KOPT-K1 (cell line): ENCODE measurements around the gene LDHD.

Experiments used
- H3K27ac ChIP-seq: fragments of 200-600 bp; sonication (generic); 2 replicates; pipeline ENCODE4 v1.5.1; 2016; ENCODE audit warnings: antibody characterized with exemption, mild to moderate bottlenecking, low read depth, low read length; ENCODE audit not compliant: poor library complexity, severe bottlenecking
- H3K36me3 ChIP-seq: fragments of 200-600 bp; sonication (generic); 2 replicates; pipeline ENCODE4 v1.5.1; 2017; ENCODE audit warnings: antibody characterized with exemption, mild to moderate bottlenecking, low read length, moderate library complexity; ENCODE audit not compliant: insufficient read depth
- H3K9me3 ChIP-seq: fragments of 200-600 bp; sonication (generic); 2 replicates; pipeline ENCODE4 v1.5.1; 2017; ENCODE audit warnings: antibody characterized with exemption, low read length, mild to moderate bottlenecking; ENCODE audit not compliant: insufficient read depth, poor library complexity, severe bottlenecking

LDHD gene

DNA sequence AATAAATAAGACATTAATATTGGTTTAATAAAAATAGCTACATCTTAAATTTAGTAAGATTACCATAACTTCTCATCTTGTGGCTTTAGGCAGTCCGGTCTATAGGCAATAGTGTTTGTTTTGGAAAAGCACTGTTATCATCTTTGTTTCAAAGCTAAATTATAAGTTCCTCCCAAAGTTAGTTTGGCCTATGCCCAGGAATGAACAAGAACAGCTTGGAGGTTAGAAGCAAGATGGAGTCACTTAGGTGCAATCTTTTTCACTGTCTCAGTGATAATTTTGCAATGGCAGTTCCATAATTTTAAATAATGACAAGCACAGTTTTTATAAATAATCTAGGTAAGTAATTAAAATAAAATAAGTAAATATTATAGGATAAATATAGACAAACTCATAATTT lies 6.0 kb upstream of the LDHD start:
- Histone ChIP-seq H3K36me3 (no peaks in the 10 kb centered on the region), H3K9me3 (peaks cover 39% of the 10 kb centered on the region), H3K27ac (no peak overlapping the region)

- Histone ChIP-seq H3K36me3 (no peaks in the 10 kb centered on the region), H3K27ac (no peak overlapping the region), H3K9me3 (peaks cover 33% of the 10 kb centered on the region)
These were observed 5.5 kb upstream of the LDHD start for GRCh38 chr16:75121949-75122568.

GRCh38 chr16:75120253-75120652 lies 3.7 kb upstream of the LDHD start:
- Histone ChIP-seq H3K36me3 (no peaks in the 10 kb centered on the region), H3K9me3 (peaks cover 22% of the 10 kb centered on the region), H3K27ac (no peak overlapping the region)

GRCh38 chr16:75118943-75119539 lies 2.5 kb upstream of the LDHD start:
- Histone ChIP-seq H3K9me3 (peaks cover 22% of the 10 kb centered on the region), H3K27ac (no peak overlapping the region), H3K36me3 (no peaks in the 10 kb centered on the region)

- H3K36me3 ChIP-seq = no peaks in the 10 kb centered on the region
- H3K27ac ChIP-seq = no peak overlapping the region
- peaks cover 10% of the 10 kb centered on the region for H3K9me3 ChIP-seq
These were observed 298 bp upstream of the LDHD start for GRCh38 chr16:75116911-75117245.

DNA sequence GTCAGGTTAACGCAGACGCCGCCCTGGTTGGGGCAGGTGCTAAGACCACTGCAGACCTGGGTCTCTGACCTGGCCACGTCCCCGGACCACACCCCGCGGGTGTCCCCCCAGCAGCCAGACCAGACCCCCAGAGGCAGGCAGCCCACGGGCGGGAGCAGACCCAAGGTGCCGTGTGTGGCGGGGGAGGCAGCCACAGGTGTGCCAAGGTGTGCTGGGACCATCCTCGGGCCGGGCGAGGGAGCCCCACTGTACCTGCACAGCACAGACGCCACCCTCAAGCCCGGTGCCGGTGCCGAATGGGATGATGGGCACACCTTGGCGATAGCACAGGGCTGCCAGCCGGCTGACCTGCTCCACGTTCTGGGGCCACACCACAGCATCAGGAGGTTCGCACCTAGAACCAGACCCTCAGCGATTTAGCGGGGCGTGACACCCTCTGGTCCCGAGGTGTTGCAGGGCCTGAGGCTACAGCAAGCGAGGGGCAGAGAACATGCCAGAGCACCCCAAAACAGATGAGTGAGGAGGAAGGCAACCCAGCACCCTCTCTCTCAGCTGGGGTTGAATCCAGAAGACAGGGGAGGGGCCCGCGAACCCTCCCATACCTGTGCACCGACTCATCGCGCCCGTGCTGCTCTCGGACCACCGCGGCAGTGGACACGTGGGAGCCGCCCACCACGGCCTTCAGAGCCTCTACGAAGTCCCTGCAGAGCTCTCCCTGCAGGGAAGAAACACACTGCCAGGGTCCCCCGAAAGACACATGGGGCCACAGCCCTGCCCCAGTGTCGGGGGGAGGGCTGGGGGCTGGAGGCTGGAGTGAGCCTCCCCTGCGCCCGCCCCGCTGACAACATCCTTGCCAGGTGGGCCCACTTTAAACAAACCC lies 1.4 kb downstream of the LDHD start:
- H3K36me3 ChIP-seq = no peaks in the 10 kb centered on the region
- no peak overlapping the region for H3K27ac ChIP-seq
- no peaks in the 10 kb centered on the region for H3K9me3 ChIP-seq

- Histone ChIP-seq H3K27ac (no peak overlapping the region), H3K36me3 (no peaks in the 10 kb centered on the region), H3K9me3 (no peaks in the 10 kb centered on the region)
These were observed 2.2 kb downstream of the LDHD start for GRCh38 chr16:75114179-75114945.

DNA sequence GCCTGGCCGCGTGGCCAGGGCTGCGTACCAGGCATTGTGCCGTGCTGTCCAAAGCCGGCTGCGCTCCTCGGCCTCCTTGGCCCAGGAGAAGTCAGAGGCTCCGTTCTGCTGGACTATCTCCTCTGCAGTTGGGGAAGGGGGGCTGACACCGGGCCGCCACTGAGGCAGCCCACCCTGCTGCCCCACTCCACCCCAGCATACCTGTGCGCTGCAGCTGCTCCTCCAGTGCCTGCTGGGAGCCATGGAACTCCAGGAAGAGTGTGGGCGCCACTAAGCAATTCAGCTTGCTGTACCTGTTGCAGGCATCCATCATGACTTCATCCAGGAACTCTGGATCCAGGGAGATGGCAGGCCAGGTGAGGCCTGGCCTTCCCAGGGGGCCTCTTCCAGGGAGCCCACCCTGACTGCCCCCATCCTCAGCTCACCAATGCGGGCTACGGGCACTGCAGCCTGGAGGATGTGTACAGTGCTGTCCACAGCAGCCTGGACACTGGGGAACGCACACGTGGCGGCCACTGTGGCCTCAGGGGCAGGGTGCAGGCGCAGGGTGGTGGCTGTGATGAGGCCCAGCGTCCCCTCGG lies 2.9 kb downstream of the LDHD start:
- Histone ChIP-seq H3K9me3 (no peaks in the 10 kb centered on the region), H3K27ac (peak overlapping the region; percentile 99), H3K36me3 (no peaks in the 10 kb centered on the region)

GRCh38 chr16:75112734-75113491 lies 3.7 kb downstream of the LDHD start:
- Histone ChIP-seq H3K36me3 (no peaks in the 10 kb centered on the region), H3K27ac (peak overlapping the region; percentile 99)

DNA sequence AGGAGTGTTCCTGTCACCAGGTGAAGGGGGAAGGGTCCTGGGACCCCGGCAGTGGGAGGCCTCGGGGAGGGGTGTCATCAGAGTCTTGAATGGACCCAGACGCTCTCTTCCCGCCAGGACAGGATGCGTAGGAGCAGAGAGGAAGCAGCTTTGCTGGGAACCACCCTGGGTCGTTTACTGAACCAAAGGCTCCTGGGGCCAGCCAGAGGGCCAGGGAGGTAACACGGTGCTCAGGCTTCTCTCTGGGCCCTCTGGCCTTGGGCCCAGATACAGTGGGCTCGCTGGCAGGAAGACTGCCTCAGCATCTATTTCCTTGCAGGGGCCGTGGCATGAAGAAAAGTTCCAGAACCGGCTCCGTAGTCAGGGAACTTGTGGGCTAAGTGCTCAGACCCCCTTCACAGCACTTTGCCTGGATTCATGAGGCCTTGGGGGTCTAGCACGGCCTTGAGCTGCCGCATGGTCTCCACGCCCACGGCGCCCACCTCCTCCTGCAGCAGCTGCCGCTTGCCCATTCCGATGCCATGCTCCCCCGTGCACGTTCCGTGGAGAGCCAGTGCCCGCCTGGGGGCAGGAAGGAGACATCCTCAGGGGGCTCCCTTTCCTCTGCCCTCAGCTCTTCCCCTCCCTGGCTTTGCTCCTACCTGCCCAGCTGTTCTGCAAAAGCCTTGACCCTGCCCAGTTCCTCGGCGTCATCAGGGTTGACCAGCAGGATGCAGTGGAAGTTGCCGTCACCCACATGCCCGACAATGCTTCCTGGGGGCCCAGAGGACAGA lies 4.4 kb downstream of the LDHD start:
- Histone ChIP-seq H3K36me3 (no peaks in the 10 kb centered on the region), H3K27ac (peak overlapping the region; percentile 99), H3K9me3 (no peaks in the 10 kb centered on the region)

More at GRCh38 chr16:75112734-75113491, 3.7 kb downstream of the LDHD start:
- no peaks in the 10 kb centered on the region for H3K9me3 ChIP-seq

DNA sequence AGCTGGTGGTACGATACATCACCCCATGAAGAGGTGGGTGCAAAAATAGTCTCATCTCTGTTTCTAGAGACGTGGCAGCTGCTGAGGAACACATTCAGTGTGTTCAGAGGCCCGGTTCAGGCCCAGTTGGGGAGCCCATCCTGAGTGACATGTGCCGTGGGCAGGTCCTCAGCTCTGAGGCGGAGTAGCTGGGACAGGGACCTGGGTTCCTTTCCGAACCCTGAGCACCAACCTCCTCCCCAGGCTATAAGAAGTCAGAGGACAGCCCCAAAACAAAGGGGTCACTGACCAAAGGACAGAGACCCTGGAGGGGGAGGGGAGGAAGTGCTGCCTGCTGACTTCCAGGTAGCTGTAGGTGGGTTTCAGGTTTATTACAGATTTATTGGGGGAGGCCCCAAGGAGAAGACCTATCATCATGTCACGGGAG lies 5.1 kb downstream of the LDHD start:
- H3K9me3 ChIP-seq = no peaks in the 10 kb centered on the region
- peaks cover 5% of the 10 kb centered on the region; the same call in 1 of the 2 replicates for H3K36me3 ChIP-seq
- peak overlapping the region; percentile 99 for H3K27ac ChIP-seq

DNA sequence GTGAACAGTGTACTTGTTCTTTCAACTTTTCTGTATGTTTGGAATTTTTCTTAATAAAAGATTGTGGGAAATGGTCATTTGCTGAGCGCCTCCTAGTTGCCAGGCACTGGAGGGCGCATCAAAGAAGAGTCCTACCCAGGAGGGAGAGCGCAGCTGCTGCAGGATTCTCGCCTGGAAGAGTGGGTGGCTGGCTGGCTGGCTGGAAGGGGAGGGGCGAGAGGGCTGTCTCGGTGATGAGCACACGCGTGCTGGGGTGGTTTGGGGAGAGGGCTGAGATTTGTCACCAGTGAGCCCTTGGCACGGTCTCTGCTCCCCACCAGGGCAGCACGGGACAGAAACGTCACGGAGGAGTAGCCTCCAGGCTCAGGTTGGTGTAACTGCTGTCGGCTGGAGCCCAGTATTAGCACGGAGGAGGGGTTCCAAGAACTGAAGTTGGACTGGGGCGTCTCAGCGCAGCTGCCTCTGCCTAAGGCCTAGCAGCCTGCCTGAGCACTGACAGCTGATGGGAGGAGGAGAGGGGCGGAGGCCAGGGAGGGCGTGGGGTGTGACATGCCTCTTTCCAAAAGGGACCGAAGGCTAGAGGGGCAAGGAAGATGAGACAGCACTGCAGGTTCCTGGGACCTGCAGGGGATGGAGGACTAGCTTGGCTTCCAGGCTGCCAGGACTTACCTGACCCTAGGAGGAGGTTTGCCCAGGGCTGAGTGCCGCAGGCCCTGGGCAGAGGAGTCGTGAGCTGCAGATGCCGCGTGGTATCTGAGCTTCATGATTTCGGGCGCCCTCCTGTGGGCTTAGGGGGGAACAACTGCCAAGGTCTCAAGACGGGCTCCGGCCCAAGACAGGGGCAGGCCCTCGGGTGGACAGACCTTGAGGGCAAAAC lies 5.7 kb downstream of the LDHD start:
- H3K27ac ChIP-seq = peak overlapping the region; percentile 99
- no peaks in the 10 kb centered on the region for H3K9me3 ChIP-seq
- peaks cover 12% of the 10 kb centered on the region; the same call in 1 of the 2 replicates for H3K36me3 ChIP-seq
